H1 (cell line): ENCODE measurements around the gene ATP5MC2. TPM values are rescaled to one million over a fixed set of nuclear protein-coding genes. Genes with fewer than 3 reads are reported as not detected.

ENCODE experiments used
- CTCF ChIA-PET: fragments of 300-600 bp; sonication (Branson Sonifier 250); formaldehyde crosslinking; loops from one replicate; lab custom pipeline; 2021; ENCODE audit not compliant: partially characterized antibody; lab: Charles Lee
- POLR2A ChIA-PET: fragments of 300-600 bp; sonication (Branson Sonifier 250); formaldehyde crosslinking; loops from one replicate; lab custom pipeline; 2021; ENCODE audit warnings: inconsistent platforms; ENCODE audit not compliant: partially characterized antibody; lab: Charles Lee
- DNase-seq, 2 experiments: peaks; one replicate each; pipeline versions ENCODE4 v3.0.0 to v3.0.0-alpha.2; 2010 to 2022; ENCODE audit warnings: low spot score in 2 of 2, low read depth in 1 of 2, mixed read lengths in 1 of 2
- FAIRE-seq: peaks from 2 replicates; lab custom pipeline; 2011; peaks lifted over from hg19 to GRCh38; lab: Jason Lieb, UNC
- H2AFZ ChIP-seq: 2 replicates; pipeline ENCODE4 v1.8.1; 2012; ENCODE audit warnings: low read length, inconsistent platforms
- H2AK5ac ChIP-seq: 2 replicates; pipeline ENCODE4 v1.6.1; 2013; ENCODE audit warnings: low read depth, low read length
- H2BK120ac ChIP-seq: replicated peaks from 2 replicates; pipeline ENCODE3; 2013; ENCODE audit warnings: low read depth, low read length, inconsistent platforms
- H2BK12ac ChIP-seq: 2 replicates; pipeline ENCODE4 v1.6.1; 2013; ENCODE audit warnings: low read depth, low read length
- H2BK15ac ChIP-seq: 2 replicates; pipeline ENCODE4 v1.6.1; 2013; ENCODE audit warnings: low read length
- H2BK20ac ChIP-seq: 2 replicates; pipeline ENCODE4 v1.6.1; 2013; ENCODE audit warnings: low read length
- H2BK5ac ChIP-seq: 2 replicates; pipeline ENCODE4 v1.6.1; 2013; ENCODE audit warnings: low read depth, low read length
- H3K14ac ChIP-seq: 2 replicates; pipeline ENCODE4 v1.6.1; 2013; ENCODE audit warnings: inconsistent platforms; ENCODE audit not compliant: insufficient read length
- H3K18ac ChIP-seq: 2 replicates; pipeline ENCODE4 v1.6.1; 2013; ENCODE audit warnings: low read length; ENCODE audit errors: extremely low read depth
- H3K23ac ChIP-seq: 2 replicates; pipeline ENCODE4 v1.6.1; 2013; ENCODE audit warnings: inconsistent platforms; ENCODE audit not compliant: insufficient read length
- H3K23me2 ChIP-seq: 2 replicates; pipeline ENCODE4 v1.6.1; 2013; ENCODE audit warnings: low read depth, low read length
- H3K27ac ChIP-seq: 2 replicates; pipeline ENCODE4 v1.6.1; 2011; ENCODE audit warnings: low read depth, low read length, inconsistent platforms
- H3K27me3 ChIP-seq, 4 experiments: replicated peaks in 1 of 4; 1 replicate in 1 of 4; 2 replicates in 3 of 4; pipeline versions ENCODE4 v1.6.1 to v1.8.1; 2011 to 2013; ENCODE audit warnings: low read length in 3 of 4, mild to moderate bottlenecking in 3 of 4, inconsistent platforms in 2 of 4, mixed read lengths in 2 of 4, moderate library complexity in 1 of 4; ENCODE audit not compliant: control insufficient read depth in 3 of 4, insufficient read depth in 3 of 4; ENCODE audit errors: extremely low read depth in 1 of 4
- H3K36me3 ChIP-seq, 4 experiments: 2 replicates each; pipeline versions ENCODE4 v1.6.1 to v1.8.1; 2011 to 2013; ENCODE audit warnings: mild to moderate bottlenecking in 4 of 4, low read length in 3 of 4, moderate library complexity in 2 of 4, control low read depth in 1 of 4, inconsistent platforms in 1 of 4; ENCODE audit not compliant: insufficient read depth in 4 of 4, control insufficient read depth in 2 of 4
- H3K4ac ChIP-seq: replicated peaks from 2 replicates; pipeline ENCODE3; 2013; ENCODE audit warnings: low read length, low read depth, mixed read lengths, inconsistent platforms; ENCODE audit not compliant: insufficient read length
- H3K4me1 ChIP-seq, 4 experiments: replicated peaks in 1 of 4; 1 replicate in 1 of 4; 2 replicates in 3 of 4; pipeline versions ENCODE4 v1.6.1 to v1.8.1; 2011 to 2013; ENCODE audit warnings: low read length in 3 of 4, inconsistent platforms in 2 of 4, mixed read lengths in 1 of 4; ENCODE audit not compliant: insufficient read depth in 4 of 4, control insufficient read depth in 3 of 4
- H3K4me2 ChIP-seq, 2 experiments: 2 replicates each; pipeline versions ENCODE4 v1.6.1 to v1.8.1; 2011 to 2013; ENCODE audit warnings: low read depth in 2 of 2, low read length in 2 of 2, control low read depth in 1 of 2, inconsistent platforms in 1 of 2, mild to moderate bottlenecking in 1 of 2; ENCODE audit not compliant: insufficient read depth in 1 of 2
- H3K4me3 ChIP-seq, 4 experiments: fragments of 200-600, 300-600 bp in 1 of 4; sonication (generic), shearing (Covaris generic), sonication (Bioruptor Twin) in 1 of 4; 2 replicates each; pipeline versions ENCODE4 v1.5.1 to v1.8.1; 2011 to 2016; ENCODE audit warnings: low read length in 4 of 4, low read depth in 3 of 4, control low read depth in 2 of 4, inconsistent platforms in 2 of 4, mild to moderate bottlenecking in 2 of 4, mixed read lengths in 1 of 4, moderate library complexity in 1 of 4; ENCODE audit not compliant: insufficient read depth in 2 of 4; ENCODE audit errors: extremely low read depth in 1 of 4
- H3K56ac ChIP-seq: replicated peaks from 2 replicates; pipeline ENCODE3; 2013; ENCODE audit warnings: low read depth, mild to moderate bottlenecking, mixed read lengths, low read length, inconsistent platforms; ENCODE audit not compliant: insufficient read length
- H3K79me1 ChIP-seq: 2 replicates; pipeline ENCODE4 v1.6.1; 2013; ENCODE audit warnings: low read depth, low read length, control low read depth
- H3K79me2 ChIP-seq, 2 experiments: 2 replicates each; pipeline versions ENCODE4 v1.6.1 to v1.8.1; 2012 to 2013; ENCODE audit warnings: low read length in 2 of 2, mild to moderate bottlenecking in 2 of 2, inconsistent platforms in 1 of 2; ENCODE audit not compliant: insufficient read depth in 2 of 2, control insufficient read depth in 1 of 2
- H3K9ac ChIP-seq, 4 experiments: replicated peaks in 1 of 4; 1 replicate in 1 of 4; 2 replicates in 3 of 4; pipeline versions ENCODE4 v1.6.1 to v1.8.1; 2011 to 2013; ENCODE audit warnings: low read depth in 3 of 4, low read length in 3 of 4, control low read depth in 2 of 4, mild to moderate bottlenecking in 2 of 4, moderate library complexity in 2 of 4, inconsistent platforms in 1 of 4; ENCODE audit errors: extremely low read depth in 1 of 4
- H3K9me3 ChIP-seq, 2 experiments: 2 replicates each; pipeline versions ENCODE4 v1.6.1 to v1.8.1; 2012 to 2013; ENCODE audit warnings: mild to moderate bottlenecking in 2 of 2, moderate library complexity in 2 of 2, control low read depth in 1 of 2, inconsistent platforms in 1 of 2, low read depth in 1 of 2, low read length in 1 of 2, mixed read lengths in 1 of 2; ENCODE audit not compliant: insufficient read depth in 2 of 2
- H4K20me1 ChIP-seq, 2 experiments: replicated peaks in 1 of 2; 2 replicates each; pipeline versions ENCODE3 to v1.8.1; 2011 to 2013; ENCODE audit warnings: inconsistent platforms in 2 of 2, low read length in 2 of 2, mild to moderate bottlenecking in 1 of 2; ENCODE audit not compliant: insufficient read depth in 2 of 2, control insufficient read depth in 1 of 2
- H4K5ac ChIP-seq: 2 replicates; pipeline ENCODE4 v1.6.1; 2013; ENCODE audit warnings: low read length, low read depth, mixed read lengths, inconsistent platforms; ENCODE audit not compliant: insufficient read length
- H4K8ac ChIP-seq: 2 replicates; pipeline ENCODE4 v1.8.0; 2013; ENCODE audit warnings: mild to moderate bottlenecking, moderate library complexity, low read length, inconsistent platforms; ENCODE audit not compliant: insufficient read depth; ENCODE audit errors: extremely low read depth
- H4K91ac ChIP-seq: replicated peaks from 2 replicates; pipeline ENCODE3; 2013; ENCODE audit warnings: low read length, mixed read lengths, inconsistent platforms; ENCODE audit not compliant: insufficient read length
- ATF2 ChIP-seq: IDR thresholded peaks from 2 replicates; pipeline ENCODE4 v1.6.1; 2012; ENCODE audit warnings: low read length, inconsistent platforms
- BCL11A ChIP-seq, 2 experiments: IDR thresholded peaks; one replicate each; pipeline ENCODE4 v1.6.1; 2011; ENCODE audit warnings: low read depth in 2 of 2, low read length in 2 of 2, mild to moderate bottlenecking in 2 of 2
- E2F6 ChIP-seq: IDR thresholded peaks from 2 replicates; pipeline ENCODE4 v1.6.1; 2012; ENCODE audit warnings: inconsistent platforms
- EZH2 ChIP-seq: fragments of 200-600 bp; sonication (generic); IDR thresholded peaks from 2 replicates; pipeline ENCODE4 v1.7.1; 2012; ENCODE audit warnings: low read depth, mild to moderate bottlenecking, moderate library complexity, low read length, inconsistent platforms; ENCODE audit not compliant: severe bottlenecking
- HDAC2 ChIP-seq, 2 experiments: fragments of 300-600 bp in 1 of 2; sonication (generic) in 1 of 2; IDR thresholded peaks; 2 replicates each; pipeline ENCODE4 v1.6.1; 2011 to 2012; ENCODE audit warnings: low read depth in 2 of 2, low read length in 2 of 2, mild to moderate bottlenecking in 2 of 2, moderate library complexity in 2 of 2, borderline replicate concordance in 1 of 2, inconsistent platforms in 1 of 2
- HDAC6 ChIP-seq: IDR thresholded peaks from one replicate; pipeline ENCODE4 v1.7.1; 2012; ENCODE audit warnings: low read depth, mild to moderate bottlenecking, inconsistent platforms, low read length, moderate library complexity
- KDM1A ChIP-seq: fragments of 200-600, 300-600 bp; sonication (generic); IDR thresholded peaks from 2 replicates; pipeline ENCODE4 v1.7.1; 2016; ENCODE audit warnings: mild to moderate bottlenecking, low read length, borderline replicate concordance
- POLR2A ChIP-seq, 2 experiments: IDR thresholded peaks; 1 replicate in 1 of 2; 2 replicates in 1 of 2; pipeline ENCODE4 v1.6.1; 2011; ENCODE audit warnings: low read depth in 2 of 2, low read length in 2 of 2, mild to moderate bottlenecking in 2 of 2; ENCODE audit errors: control extremely low read depth in 1 of 2
- RFX5 ChIP-seq: IDR thresholded peaks from 2 replicates; pipeline ENCODE4 v1.6.1; 2011; ENCODE audit warnings: low read depth, low read length, improper control_type of control experiment, borderline replicate concordance
- SIRT6 ChIP-seq: IDR thresholded peaks from one replicate; pipeline ENCODE4 v1.7.1; 2012; ENCODE audit warnings: low read length, inconsistent platforms
- TAF1 ChIP-seq: IDR thresholded peaks from 2 replicates; pipeline ENCODE4 v1.6.1; 2011; ENCODE audit warnings: mild to moderate bottlenecking, low read depth, low read length
- ZNF274 ChIP-seq: IDR thresholded peaks from 2 replicates; pipeline ENCODE4 v1.7.0; 2012; ENCODE audit warnings: low read length, borderline replicate concordance; ENCODE audit errors: extremely low read depth
- WGBS, 2 experiments: shearing (Covaris generic) in 1 of 2; methylation state at CpG; one replicate each; pipeline versions ENCODE4 v1.1.6 to v1.1.7; 2013 to 2015; ENCODE audit warnings: low lambda C conversion rate in 2 of 2, mixed read lengths in 2 of 2, inconsistent platforms in 1 of 2, low coverage in 1 of 2, missing lambda C conversion rate in 1 of 2; ENCODE audit not compliant: insufficient replicate concordance in 2 of 2, insufficient coverage in 1 of 2, insufficient read length in 1 of 2; ENCODE audit errors: extremely low coverage in 1 of 2, missing lambda C conversion rate in 1 of 2; 5-methylcytosine and 5-hydroxymethylcytosine counted together
- polyA plus RNA-seq, 7 experiments: library from polyadenylated mRNA; depleted of rRNA in 3 of 7; stranded (reverse) in 5 of 7; unstranded in 2 of 7; fragments of >200 nt in 5 of 7; fragments of 200-250 nt in 2 of 7; gene quantifications; 1 replicate in 5 of 7; 2 replicates in 1 of 7; 4 replicates in 1 of 7; pipeline versions ENCODE4 v1.2.1 to v1.2.3, GENCODE V29; 2011 to 2013; ENCODE audit warnings: missing spikeins in 2 of 7, mixed read lengths in 2 of 7
- total RNA-seq: library from RNA; stranded (reverse); fragmentation: NEBNext Ultra II Directional; extraction: Animal tissue kit (Norgen Biotek cat#: 25700); gene quantifications from 2 replicates; pipeline ENCODE4 v1.2.1, GENCODE V29; 2021

The ATP5MC2 gene
- total and polyA plus RNA-seq, 2 of the 8 experiments (the other 6 are each of a cell fraction or from before 2014, with no cell fraction given), result 408 to 952 TPM

GRCh38 chr12:53645165-53645564 is 30.7 kb downstream of the ATP5MC2 start:
- no peak overlapping the region for H2BK5ac ChIP-seq
- no peak overlapping the region for H3K14ac ChIP-seq
- no peak overlapping the region for H3K9ac ChIP-seq
- H2AK5ac ChIP-seq, result no peak overlapping the region
- no peaks in the 10 kb centered on the region for H4K20me1 ChIP-seq
- DNase-seq (no peak), FAIRE-seq (no peak)
- no peak overlapping the region for H2AFZ ChIP-seq
- H3K4me1 ChIP-seq, result no peaks in the 10 kb centered on the region
- H3K27me3 ChIP-seq, result no peaks in the 10 kb centered on the region
- no peak overlapping the region for H4K8ac ChIP-seq
- ChIA-PET CTCF (no interaction called here), POLR2A (interaction anchor here (1.4 kb wide), 1 partner anchor 11 kb away, joined by 4 read pairs; no protein-coding TSS in a partner anchor)
- H3K79me2 ChIP-seq, result no peaks in the 10 kb centered on the region
- no peak overlapping the region for H2BK120ac ChIP-seq
- H3K4me2 ChIP-seq, result no peak overlapping the region
- no peak overlapping the region for H3K4ac ChIP-seq
- WGBS, 2 experiments, result 75% methylated on average over 2 of the region's 3 CpGs; no CpG with 5 or more reads in 1 of the 2 experiments
- no peak overlapping the region for H3K27ac ChIP-seq
- H3K79me1 ChIP-seq, result no peaks in the 10 kb centered on the region
- no peak overlapping the region for H2BK12ac ChIP-seq
- no peak overlapping the region for H3K18ac ChIP-seq
- no peaks in the 10 kb centered on the region for H3K9me3 ChIP-seq
- H4K5ac ChIP-seq, result no peak overlapping the region
- no peak overlapping the region for H3K23ac ChIP-seq
- no peak overlapping the region for H3K4me3 ChIP-seq
- no peak overlapping the region for H2BK15ac ChIP-seq
- no peak overlapping the region for H3K56ac ChIP-seq
- H2BK20ac ChIP-seq, result no peak overlapping the region
- H3K23me2 ChIP-seq, result no peaks in the 10 kb centered on the region
- H3K36me3 ChIP-seq, result no peaks in the 10 kb centered on the region
- no peak overlapping the region for H4K91ac ChIP-seq
- TF ChIP-seq RFX5 (no peak), BCL11A (IDR thresholded peaks at IDR 0.05; ENCODE audit: low read depth in 2 of 2, low read length in 2 of 2) (no peak), TAF1 (no peak), HDAC2 (IDR thresholded peaks at IDR 0.05; ENCODE audit: borderline replicate concordance in 1 of 2, low read depth in 2 of 2, low read length in 2 of 2) (no peak), SIRT6 (no peak), KDM1A (no peak), E2F6 (no peak), HDAC6 (no peak), EZH2 (no peak), ZNF274 (no peak), POLR2A (IDR thresholded peaks at IDR 0.05; ENCODE audit: control extremely low read depth in 1 of 2, low read depth in 2 of 2, low read length in 2 of 2) (no peak), ATF2 (no peak)
